ENCODE measurements around the gene PRKCA.
"Not testable (repeated sequence)": the region's sequence is repeated elsewhere in the genome, so short reads cannot be mapped to it uniquely, and the experiment has no call there.

The PRKCA gene

GRCh38 chr17:66290101-66290722, 12.2 kb upstream of the PRKCA start:
- DNase-seq = no peak

DNA sequence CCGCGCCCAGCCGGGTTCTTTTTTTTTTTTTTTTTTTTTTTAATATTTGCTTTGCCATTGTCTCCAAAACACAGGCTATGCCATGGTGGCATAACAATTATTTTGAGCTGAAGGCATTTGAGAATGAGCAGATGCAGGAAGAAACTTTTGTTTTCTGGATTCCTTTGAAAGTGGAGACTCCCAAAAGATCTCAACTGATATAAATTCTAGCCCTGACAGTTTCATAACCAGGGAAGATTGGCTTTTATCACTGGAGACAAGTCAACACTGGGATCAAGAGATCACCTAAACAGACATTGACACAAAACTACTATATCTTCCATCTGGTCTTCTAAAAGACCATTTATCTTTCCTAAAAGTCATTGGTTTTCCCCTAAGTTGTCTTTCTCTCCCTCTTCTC, 10.1 kb upstream of the PRKCA start:
- DNase-seq = no peak

DNA sequence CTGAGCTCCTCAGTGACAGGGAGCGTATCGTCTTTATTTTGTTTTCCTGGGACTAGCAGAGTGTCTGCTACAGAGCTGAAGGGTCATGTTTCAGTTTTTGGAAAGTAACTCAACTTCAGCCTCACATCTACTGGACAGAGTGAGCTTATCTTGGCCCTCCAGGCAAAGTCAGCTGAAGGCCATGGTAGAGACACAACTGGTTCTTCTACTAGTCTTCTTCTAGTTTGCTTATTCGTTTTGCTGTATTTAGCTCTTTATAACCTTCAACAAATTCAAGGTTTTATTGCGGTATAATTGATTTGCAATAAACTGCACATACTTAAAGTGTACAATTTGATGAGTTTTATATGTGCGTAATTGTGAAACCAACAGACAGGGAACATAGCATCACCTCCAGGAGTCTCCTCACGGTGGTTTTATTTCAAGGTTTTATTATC, 6.1 kb upstream of the PRKCA start:
- no peak for DNase-seq

GRCh38 chr17:66297443-66297842, 5.0 kb upstream of the PRKCA start:
- not testable (repeated sequence) for DNase-seq

DNA sequence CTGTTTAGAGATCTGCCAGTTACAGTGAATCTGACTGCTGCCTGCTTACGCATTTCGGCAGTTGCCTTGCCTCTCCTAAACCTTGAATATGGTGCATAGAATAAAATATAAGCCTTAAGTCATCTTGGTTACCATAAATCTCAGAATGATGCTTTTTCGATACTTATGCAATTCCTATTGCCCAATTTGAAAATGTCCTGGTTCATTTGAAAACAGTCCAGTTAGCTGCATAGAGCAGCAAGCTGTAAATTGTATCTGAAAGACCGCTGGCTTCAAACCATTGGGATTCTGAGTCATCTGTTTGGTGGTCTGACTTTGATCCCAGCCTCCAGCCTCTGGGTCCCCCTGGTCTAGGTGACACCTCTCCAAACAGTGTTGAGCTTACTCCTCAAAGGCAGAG, 2.7 kb upstream of the PRKCA start:
- DNase-seq = no peak

GRCh38 chr17:66300956-66301355, 1.5 kb upstream of the PRKCA start:
- DNase-seq = no peak

- DNase-seq = no peak
Measured at GRCh38 chr17:66301367-66301863, 998 bp upstream of the PRKCA start.

DNA sequence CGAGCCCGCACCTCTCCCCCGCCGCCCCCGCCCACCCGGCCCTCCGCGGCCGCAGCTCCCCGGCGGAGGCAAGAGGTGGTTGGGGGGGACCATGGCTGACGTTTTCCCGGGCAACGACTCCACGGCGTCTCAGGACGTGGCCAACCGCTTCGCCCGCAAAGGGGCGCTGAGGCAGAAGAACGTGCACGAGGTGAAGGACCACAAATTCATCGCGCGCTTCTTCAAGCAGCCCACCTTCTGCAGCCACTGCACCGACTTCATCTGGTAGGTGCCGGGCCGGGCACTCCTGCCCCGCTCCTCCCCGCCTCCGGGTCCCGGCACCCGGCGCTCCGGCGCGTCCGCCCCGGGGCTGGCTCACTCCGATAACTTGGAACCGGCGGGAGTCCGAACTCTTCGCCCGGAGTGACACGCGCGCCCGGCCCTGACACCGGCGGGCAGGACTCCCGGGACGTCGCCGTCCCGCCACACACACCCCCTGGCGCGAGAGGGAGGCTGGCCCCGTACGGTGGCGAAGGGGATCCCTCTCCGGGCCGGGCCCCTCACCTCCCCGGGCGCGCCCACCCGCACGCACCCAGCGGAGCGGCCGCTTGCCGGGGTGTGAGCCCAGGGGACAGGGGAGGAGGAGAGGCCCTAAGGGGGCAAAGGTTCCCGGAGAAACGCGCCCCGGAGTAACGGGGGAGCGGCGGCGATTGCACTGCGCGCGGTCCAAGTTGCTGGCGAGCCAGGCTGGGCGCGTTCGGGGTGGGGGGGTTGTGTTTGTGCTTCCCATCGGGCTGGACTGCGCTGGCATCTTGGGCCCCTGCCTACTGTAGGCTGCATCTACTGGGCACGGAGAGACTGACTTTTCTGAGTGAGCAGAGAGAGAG, 581 bp downstream of the PRKCA start:
- DNase-seq = peak; percentile 81

DNA sequence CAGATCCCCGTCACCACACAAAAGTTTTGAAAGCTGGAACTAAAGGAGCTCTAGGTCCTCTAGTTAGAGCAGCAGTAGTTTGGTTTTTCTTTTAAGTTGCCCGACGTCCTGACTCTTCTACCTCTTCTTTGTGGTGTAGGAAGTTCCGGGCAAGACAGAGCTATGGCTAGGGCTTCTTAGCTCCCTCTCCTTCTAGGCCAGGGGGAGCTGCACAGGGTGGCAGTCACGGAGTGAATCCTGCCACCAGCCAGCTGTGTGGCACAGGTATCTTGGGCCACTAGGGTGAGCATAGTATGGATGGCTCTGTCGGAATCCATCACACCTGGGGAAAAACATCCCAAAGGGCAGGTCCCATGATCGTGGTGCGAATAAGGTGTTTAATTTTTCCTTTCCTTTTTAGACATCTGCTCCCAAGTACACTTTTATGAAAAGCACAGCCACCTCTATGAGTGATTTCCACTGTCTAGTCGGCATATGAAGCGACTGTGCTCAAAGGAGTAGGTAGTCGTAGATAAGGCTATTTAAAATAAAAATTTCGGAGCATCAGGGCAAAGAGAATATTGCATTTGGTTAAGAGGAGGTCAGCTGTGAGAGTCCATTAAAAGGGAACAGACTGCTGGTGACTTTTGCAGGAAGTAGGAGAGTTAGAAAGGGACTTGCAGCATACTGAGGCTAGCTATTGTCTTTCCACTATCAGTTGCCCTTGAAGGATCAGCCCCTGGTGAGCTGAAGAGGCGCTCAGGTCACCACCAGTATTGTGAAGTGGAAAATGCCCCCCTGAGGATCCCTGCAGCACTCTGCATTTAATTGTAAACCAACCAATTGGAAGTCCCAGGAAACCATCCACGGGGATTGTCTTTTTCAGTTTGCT, 2.1 kb downstream of the PRKCA start:
- peak; percentile 34 for DNase-seq

GRCh38 chr17:66306446-66306845, 4.0 kb downstream of the PRKCA start:
- DNase-seq = no peak

GRCh38 chr17:66307257-66307656, 4.8 kb downstream of the PRKCA start:
- no peak for DNase-seq

DNA sequence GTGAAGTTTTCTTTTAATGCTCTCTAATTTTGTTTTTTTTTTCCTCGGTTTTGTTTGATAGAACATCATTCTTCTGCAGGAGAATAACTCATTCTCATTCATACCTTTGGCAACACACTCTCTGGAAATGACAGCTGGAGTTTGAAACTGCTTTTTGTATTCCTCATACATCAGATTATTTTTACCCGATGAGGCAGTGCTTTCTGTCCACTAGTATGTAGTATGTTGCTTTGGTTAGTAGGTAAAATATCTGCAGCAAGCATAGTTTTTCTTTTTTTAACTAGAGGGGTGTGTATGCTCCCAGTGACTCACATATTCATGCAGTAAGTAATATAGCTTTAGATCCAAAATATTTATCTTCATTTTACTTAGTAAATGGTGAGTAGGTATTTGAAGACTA, 6.4 kb downstream of the PRKCA start:
- DNase-seq = no peak

DNA sequence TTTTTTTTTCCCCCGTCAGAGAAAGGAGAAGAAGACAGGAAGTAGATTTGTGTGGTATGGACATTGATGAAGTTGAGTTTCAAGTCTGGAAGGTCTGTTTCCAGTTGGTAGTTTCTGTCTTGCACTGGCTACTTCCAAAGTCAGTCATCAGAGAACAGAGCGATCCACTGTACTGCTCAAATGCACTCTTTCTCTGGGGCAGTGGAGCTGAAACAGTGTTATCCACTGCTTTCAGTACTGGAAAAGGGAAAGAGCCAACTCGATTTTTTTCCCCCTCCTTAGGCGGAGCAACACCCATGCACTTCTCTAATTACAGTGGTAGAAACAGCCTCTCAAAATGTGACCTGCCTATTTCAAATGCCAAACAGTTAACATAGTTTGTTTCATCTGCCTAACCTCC, 7.4 kb downstream of the PRKCA start:
- DNase-seq = no peak

DNA sequence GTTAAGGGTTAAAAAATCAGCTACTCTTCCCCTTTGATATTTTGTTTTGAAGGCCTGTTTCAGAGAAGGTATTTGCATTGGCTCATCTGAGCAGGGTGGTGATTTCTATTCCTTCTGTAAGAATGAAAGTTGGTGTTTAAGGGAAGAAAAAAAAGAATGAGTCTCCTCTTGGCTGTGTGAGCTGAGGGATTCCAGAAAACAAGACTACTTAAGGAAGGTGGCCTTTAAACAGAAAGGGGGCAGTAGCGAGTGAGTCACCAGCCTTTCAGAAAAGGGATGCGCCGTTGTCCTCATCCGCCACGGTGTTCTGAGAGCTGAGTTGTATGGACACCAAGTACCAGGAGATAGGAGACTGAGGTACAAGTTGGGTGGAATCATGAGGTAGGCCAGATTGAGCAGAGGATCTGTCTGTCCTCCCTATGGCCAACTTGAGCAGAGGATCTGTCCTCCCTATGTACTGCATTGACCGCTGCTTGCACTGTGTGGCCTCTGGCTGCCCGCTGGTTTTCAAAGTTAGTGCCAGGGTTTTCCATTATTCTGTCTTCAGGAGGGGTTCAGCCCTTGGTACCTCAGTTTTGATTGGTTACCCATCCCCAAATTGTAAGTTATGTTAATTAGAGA, 8.2 kb downstream of the PRKCA start:
- DNase-seq = no peak

DNA sequence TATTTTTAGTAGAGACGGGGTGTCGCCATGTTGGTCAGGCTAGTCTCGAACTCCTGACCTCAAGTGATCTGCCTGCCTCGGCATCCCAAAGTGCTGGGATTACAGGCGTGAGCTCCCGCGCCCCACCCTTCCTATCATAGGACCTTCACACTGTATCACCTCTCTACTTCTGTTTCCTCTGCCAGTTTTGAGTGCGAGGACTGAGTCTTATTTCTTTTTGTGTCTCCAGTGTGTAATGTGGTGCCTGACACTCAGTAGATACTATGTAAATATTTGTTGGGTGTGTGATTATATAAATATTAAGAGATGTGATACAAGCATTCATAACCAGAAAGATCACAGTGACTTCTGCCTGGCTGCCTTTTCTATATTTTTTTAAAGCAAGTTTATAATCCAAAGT, 10.5 kb downstream of the PRKCA start:
- no peak for DNase-seq

GRCh38 chr17:66313325-66313724, 10.9 kb downstream of the PRKCA start:
- no peak for DNase-seq

- no peak for DNase-seq
Measured at GRCh38 chr17:66313995-66314659, 11.7 kb downstream of the PRKCA start.

DNA sequence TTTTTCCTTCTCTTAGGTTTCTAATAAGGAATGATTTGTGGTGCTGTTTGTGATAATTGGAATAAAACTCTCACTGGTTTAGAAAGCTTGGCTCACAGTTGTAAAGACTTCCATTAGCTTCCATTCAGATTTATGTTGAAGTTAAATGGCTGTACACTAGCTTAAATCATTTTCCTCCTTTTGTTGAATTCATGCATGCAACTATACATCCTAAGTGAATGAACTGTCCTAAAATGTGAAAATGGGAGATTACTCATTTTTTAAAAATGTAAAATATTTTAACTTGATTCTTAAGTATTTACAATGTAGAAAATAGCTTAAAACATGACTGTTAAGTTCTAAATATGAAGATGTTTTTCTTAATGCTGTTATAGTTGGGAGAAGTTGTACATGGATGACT, 15.2 kb downstream of the PRKCA start:
- DNase-seq = no peak

DNA sequence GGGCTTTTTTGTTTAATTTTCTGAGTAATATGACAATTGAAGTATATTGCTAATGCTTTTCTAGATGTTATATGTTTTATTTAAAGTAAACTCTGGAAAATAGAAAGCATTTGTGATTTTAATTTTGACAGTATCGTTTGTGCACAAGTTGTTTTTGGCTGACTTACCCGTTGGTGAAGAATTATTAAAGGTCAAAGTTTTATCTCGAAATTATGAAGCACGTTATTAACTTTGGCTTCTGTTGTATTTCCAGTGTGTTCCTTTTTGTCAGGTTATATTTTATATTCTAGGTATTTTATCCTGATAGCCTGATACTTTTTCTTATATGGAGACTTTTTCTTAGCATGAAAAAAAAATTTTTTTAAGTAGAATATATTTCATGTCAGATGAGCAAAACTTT, 16.8 kb downstream of the PRKCA start:
- no peak for DNase-seq

- DNase-seq = no peak
Measured at GRCh38 chr17:66322764-66323163, 20.4 kb downstream of the PRKCA start.

- DNase-seq = not testable (repeated sequence)
Measured at GRCh38 chr17:66324381-66325004, 22.1 kb downstream of the PRKCA start.

Data from retina (tissue), 1 donor.